Measurements from ENCODE around the gene RAVER2. TPM values are rescaled to one million over a fixed set of nuclear protein-coding genes. Genes with fewer than 3 reads are reported as not detected.

Gene RAVER2
- polyA plus RNA-seq, 1 donor (not counting 4 experiments of a cell fraction or from before 2014, with no cell fraction given), result 9.1 TPM

GRCh38 chr1:64699327-64699726 lies 45.5 kb upstream of the RAVER2 start:
- no peak overlapping the region for H3K27ac ChIP-seq (ENCODE audit: control insufficient read depth, insufficient read depth, low read length)
- no peak for FAIRE-seq
- H3K27me3 ChIP-seq (ENCODE audit: control insufficient read depth, extremely low read depth, insufficient read depth, low read length), result no peaks in the 10 kb centered on the region
- no peak overlapping the region for H2AFZ ChIP-seq (ENCODE audit: control insufficient read depth, low read length)
- dilution Hi-C loops (cut with MboI; ENCODE audit: extremely low pct_ligation_motif_present, low sequenced_read_pairs), result no loop called here
- no peaks in the 10 kb centered on the region for H3K36me3 ChIP-seq (ENCODE audit: control insufficient read depth in 2 of 2, extremely low read depth in 1 of 2, insufficient read depth in 2 of 2, low read length in 2 of 2)
- DNase-seq (ENCODE audit: low read depth, low spot score), result no peak
- no peaks in the 10 kb centered on the region for H3K9me1 ChIP-seq (ENCODE audit: control insufficient read depth, extremely low read depth, insufficient read depth, low read length)
- TF ChIP-seq CTCF (optimal IDR thresholded peaks at IDR 0.05 in 1 of 3, IDR thresholded peaks at IDR 0.05 in 1 of 3, conservative IDR thresholded peaks at IDR 0.05 in 1 of 3; ENCODE audit: extremely low read depth in 1 of 3, insufficient read depth in 2 of 3, low read length in 3 of 3), result no peak
- TF ChIP-seq EZH2 (IDR thresholded peaks at IDR 0.05; ENCODE audit: low read length), result no peak
- H3K79me2 ChIP-seq (ENCODE audit: control insufficient read depth, insufficient read depth, low read length), result no peaks in the 10 kb centered on the region
- H3K9ac ChIP-seq (ENCODE audit: control insufficient read depth, extremely low read depth, insufficient read depth, low read length), result no peak overlapping the region
- no peak overlapping the region for H3K4me2 ChIP-seq (ENCODE audit: control insufficient read depth, extremely low read depth, insufficient read depth, low read depth, low read length)
- H3K4me3 ChIP-seq (ENCODE audit: control insufficient read depth in 2 of 3, extremely low read depth in 1 of 3, insufficient read depth in 2 of 3, low read depth in 1 of 3, low read length in 3 of 3), result no peak overlapping the region
- H3K9me3 ChIP-seq (ENCODE audit: control insufficient read depth, low read depth, low read length), result no peaks in the 10 kb centered on the region
- H4K20me1 ChIP-seq (ENCODE audit: control insufficient read depth, extremely low read depth, insufficient read depth, low read length), result no peaks in the 10 kb centered on the region
- H3K4me1 ChIP-seq (ENCODE audit: control insufficient read depth, extremely low read depth, insufficient read depth, low read length), result no peaks in the 10 kb centered on the region

GRCh38 chr1:64701071-64701470 lies 43.8 kb upstream of the RAVER2 start:
- Histone ChIP-seq H3K27me3 (ENCODE audit: control insufficient read depth, extremely low read depth, insufficient read depth, low read length) (no peaks in the 10 kb centered on the region), H3K9me1 (ENCODE audit: control insufficient read depth, extremely low read depth, insufficient read depth, low read length) (no peaks in the 10 kb centered on the region), H4K20me1 (ENCODE audit: control insufficient read depth, extremely low read depth, insufficient read depth, low read length) (no peaks in the 10 kb centered on the region), H3K4me2 (ENCODE audit: control insufficient read depth, extremely low read depth, insufficient read depth, low read depth, low read length) (no peak overlapping the region), H3K27ac (ENCODE audit: control insufficient read depth, insufficient read depth, low read length) (no peak overlapping the region), H2AFZ (ENCODE audit: control insufficient read depth, low read length) (no peak overlapping the region), H3K36me3 (ENCODE audit: control insufficient read depth in 2 of 2, extremely low read depth in 1 of 2, insufficient read depth in 2 of 2, low read length in 2 of 2) (no peaks in the 10 kb centered on the region), H3K4me1 (ENCODE audit: control insufficient read depth, extremely low read depth, insufficient read depth, low read length) (no peaks in the 10 kb centered on the region), H3K79me2 (ENCODE audit: control insufficient read depth, insufficient read depth, low read length) (no peaks in the 10 kb centered on the region), H3K4me3 (ENCODE audit: control insufficient read depth in 2 of 3, extremely low read depth in 1 of 3, insufficient read depth in 2 of 3, low read depth in 1 of 3, low read length in 3 of 3) (no peak overlapping the region), H3K9ac (ENCODE audit: control insufficient read depth, extremely low read depth, insufficient read depth, low read length) (no peak overlapping the region), H3K9me3 (ENCODE audit: control insufficient read depth, low read depth, low read length) (no peaks in the 10 kb centered on the region)
- DNase-seq (ENCODE audit: low read depth, low spot score) (no peak), FAIRE-seq (no peak)
- dilution Hi-C loops (cut with MboI; ENCODE audit: extremely low pct_ligation_motif_present, low sequenced_read_pairs), result no loop called here
- TF ChIP-seq CTCF (optimal IDR thresholded peaks at IDR 0.05 in 1 of 3, IDR thresholded peaks at IDR 0.05 in 1 of 3, conservative IDR thresholded peaks at IDR 0.05 in 1 of 3; ENCODE audit: extremely low read depth in 1 of 3, insufficient read depth in 2 of 3, low read length in 3 of 3), result no peak
- TF ChIP-seq EZH2 (IDR thresholded peaks at IDR 0.05; ENCODE audit: low read length), result no peak

All from keratinocyte (primary cell).